Measurements from ENCODE around the gene DGCR2.
"Not testable (repeated sequence)": the region's sequence is repeated elsewhere in the genome, so short reads cannot be mapped to it uniquely, and the experiment has no call there.

DNA sequence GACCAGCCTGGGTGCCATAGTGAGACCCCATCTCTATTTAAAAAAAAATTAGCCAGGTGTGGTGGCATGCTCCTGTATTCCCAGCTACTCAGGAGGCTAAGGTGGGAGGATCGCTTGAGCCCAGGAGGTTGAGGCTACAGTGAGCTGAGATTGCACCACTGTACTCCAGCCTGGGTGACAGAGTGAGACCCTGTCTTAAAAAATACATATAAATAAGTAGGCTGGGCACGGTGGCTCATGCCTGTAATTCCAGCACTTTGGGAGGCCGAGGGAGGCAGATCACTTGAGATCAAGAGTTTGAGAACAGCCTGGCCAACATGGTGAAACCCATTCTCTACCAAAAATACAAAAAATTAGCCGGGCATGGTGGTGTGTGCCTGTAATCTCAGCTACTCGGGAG, 135.1 kb downstream of the DGCR2 start:
- TF ChIP-seq POLR2A, CTCF (IDR thresholded peaks at IDR 0.05): not testable (repeated sequence)
